Neural progenitor cell (in vitro differentiated cells): ENCODE results near the gene EMC10.
A peak's percentile ranks its signal among the peaks of the same experiment; 100 is the strongest.

Source experiments
- EZH2 ChIP-seq: fragments of 200-600 bp; sonication (generic); IDR thresholded peaks from 2 replicates; pipeline ENCODE4 v1.6.1; 2017; ENCODE audit warnings: antibody characterized with exemption, mild to moderate bottlenecking, moderate library complexity
- EZH2phosphoT487 ChIP-seq: fragments of 200-600 bp; sonication (generic); IDR thresholded peaks from 2 replicates; pipeline ENCODE4 v1.6.1; 2017; ENCODE audit warnings: antibody characterized with exemption
- TF ChIP-seq, protein P1 (sequence below): fragments of 200-600 bp; sonication (generic); IDR thresholded peaks from 2 replicates; pipeline ENCODE4 v1.5.1; 2017; ENCODE audit warnings: antibody characterized with exemption, mild to moderate bottlenecking

DNA sequence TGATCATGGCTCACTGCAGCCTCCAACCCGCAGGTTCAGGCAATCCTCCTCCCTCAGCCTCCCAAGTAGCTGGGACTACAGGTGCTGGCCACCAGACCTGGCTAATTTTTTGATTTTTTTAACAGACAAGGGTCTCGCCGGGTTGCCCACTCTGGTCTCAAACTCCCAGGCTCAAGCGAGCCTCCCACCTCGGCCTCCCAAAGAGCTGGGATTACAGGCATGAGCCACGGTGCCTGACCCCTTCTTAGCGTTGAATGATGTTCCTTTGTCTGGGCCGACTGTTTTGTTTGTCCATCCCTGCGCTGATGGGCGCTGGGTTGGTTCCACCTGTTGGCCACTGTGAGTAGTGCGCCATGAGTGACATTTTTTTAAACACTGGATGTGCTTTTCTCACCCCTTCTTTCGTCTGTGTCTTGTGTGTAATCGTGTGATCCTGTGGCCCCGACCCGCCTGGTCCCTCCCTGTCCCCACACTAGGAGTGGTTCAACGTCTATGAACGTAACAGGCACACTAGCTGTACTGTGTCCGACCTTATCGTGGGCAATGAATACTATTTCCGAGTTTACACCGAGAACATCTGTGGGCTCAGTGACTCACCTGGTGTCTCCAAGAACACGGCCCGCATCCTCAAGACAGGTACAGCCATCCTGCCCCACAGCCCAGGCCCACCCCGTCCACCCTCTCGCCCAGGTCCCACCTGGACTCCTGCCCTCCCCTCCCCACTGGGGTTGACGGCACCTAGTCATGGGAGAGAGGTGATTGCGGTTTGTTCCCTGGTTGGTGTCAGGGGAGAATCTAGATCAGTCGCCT is 15.0 kb upstream of the EMC10 start:
- TF ChIP-seq, protein P1, sequence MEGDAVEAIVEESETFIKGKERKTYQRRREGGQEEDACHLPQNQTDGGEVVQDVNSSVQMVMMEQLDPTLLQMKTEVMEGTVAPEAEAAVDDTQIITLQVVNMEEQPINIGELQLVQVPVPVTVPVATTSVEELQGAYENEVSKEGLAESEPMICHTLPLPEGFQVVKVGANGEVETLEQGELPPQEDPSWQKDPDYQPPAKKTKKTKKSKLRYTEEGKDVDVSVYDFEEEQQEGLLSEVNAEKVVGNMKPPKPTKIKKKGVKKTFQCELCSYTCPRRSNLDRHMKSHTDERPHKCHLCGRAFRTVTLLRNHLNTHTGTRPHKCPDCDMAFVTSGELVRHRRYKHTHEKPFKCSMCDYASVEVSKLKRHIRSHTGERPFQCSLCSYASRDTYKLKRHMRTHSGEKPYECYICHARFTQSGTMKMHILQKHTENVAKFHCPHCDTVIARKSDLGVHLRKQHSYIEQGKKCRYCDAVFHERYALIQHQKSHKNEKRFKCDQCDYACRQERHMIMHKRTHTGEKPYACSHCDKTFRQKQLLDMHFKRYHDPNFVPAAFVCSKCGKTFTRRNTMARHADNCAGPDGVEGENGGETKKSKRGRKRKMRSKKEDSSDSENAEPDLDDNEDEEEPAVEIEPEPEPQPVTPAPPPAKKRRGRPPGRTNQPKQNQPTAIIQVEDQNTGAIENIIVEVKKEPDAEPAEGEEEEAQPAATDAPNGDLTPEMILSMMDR = peak; percentile 82
- no peak for TF ChIP-seq EZH2phosphoT487
- TF ChIP-seq EZH2 = no peak
